BJ (cell line): ENCODE results near the gene CHST4. TPM values are rescaled to one million over a fixed set of nuclear protein-coding genes. Genes with fewer than 3 reads are reported as not detected.
"Not testable (repeated sequence)": the region's sequence is repeated elsewhere in the genome, so short reads cannot be mapped to it uniquely, and the experiment has no call there.

Source experiments
- CTCF ChIA-PET: fragments of 350-600 bp; formaldehyde crosslinking; extraction: SDS; loops from one replicate; lab custom pipeline; 2021; ENCODE audit warnings: antibody characterized with exemption, inconsistent platforms; lab: Yijun Ruan, JAX
- POLR2A ChIA-PET: fragments of 300-600 bp; sonication (Branson Sonifier 250); formaldehyde crosslinking; extraction: SDS; loops from one replicate; lab custom pipeline; 2021; ENCODE audit warnings: antibody characterized with exemption; lab: Charles Lee
- DNase-seq: peaks from one replicate; pipeline ENCODE4 v3.0.0-alpha.2; 2011; ENCODE audit warnings: low read depth
- H3K27me3 ChIP-seq: 2 replicates; pipeline ENCODE4 v1.6.0; 2011; ENCODE audit warnings: low read length; ENCODE audit not compliant: control insufficient read depth, insufficient read depth
- H3K36me3 ChIP-seq: 2 replicates; pipeline ENCODE4 v1.5.1; 2011; ENCODE audit warnings: low read length; ENCODE audit not compliant: control insufficient read depth, insufficient read depth
- H3K4me3 ChIP-seq: 2 replicates; pipeline ENCODE4 v1.5.1; 2011; ENCODE audit warnings: low read depth, mild to moderate bottlenecking, control low read depth, low read length
- CTCF ChIP-seq: IDR thresholded peaks from 2 replicates; pipeline ENCODE4 v1.5.1; 2011; ENCODE audit warnings: low read depth, mild to moderate bottlenecking, control low read depth, inconsistent platforms, low read length, moderate library complexity; ENCODE audit not compliant: insufficient read depth
- polyA plus RNA-seq: library from polyadenylated mRNA; depleted of rRNA; stranded (reverse); fragments of >200 nt; gene quantifications from 2 replicates; pipeline ENCODE4 v1.2.3, GENCODE V29; 2011

CHST4 gene
- polyA plus RNA-seq, 1 experiment = not detected

DNA sequence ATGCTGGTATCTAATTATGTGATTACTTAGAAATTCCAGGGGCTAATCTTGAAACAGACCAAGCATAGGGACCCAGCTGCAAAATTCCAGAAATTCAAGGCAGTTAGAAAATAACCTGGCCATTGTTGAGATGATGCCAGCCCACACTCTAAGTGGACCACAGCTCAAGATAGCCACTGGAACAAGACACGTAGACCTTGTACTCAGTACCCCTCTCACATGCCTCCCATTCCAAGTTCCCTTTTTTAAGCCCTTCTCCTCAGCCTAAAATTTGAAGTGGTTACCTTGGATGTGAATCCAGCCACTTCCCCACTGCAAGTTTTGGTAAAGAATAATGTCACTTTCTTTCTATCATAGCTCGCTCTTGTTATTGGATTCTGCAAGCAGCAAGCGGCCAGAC, 33.0 kb upstream of the CHST4 start:
- POLR2A ChIA-PET = no interaction called here
- H3K4me3 ChIP-seq = no peak overlapping the region
- no peaks in the 10 kb centered on the region for H3K36me3 ChIP-seq
- no peaks in the 10 kb centered on the region; the same call in 1 of the 2 replicates for H3K27me3 ChIP-seq
- DNase-seq = no peak
- TF ChIP-seq CTCF = no peak
- CTCF ChIA-PET = interaction anchor here (0.7 to 3.9 kb wide), 4 partner anchors 9 to 81 kb away, joined by 3 to 55 read pairs (median 4); no protein-coding TSS in a partner anchor

DNA sequence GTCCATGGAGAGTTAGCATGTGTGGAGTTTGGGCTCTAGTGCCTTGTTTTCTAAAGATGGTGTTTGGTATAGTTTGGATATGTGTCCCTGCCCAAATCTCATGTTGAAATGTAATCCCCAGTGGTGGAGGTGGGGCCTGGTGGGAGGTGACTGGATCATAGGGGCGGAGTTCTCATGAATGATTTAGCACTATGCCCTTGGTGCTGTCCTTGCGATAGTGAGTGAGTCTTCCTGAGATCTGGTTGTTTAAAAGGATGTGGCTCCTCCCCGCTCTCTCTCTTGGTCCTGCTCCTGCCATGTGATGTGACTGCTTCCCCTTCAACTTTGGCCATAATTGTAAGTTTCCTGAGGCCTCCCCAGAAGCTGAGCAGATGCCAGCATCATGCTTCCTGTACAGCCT, 28.2 kb upstream of the CHST4 start:
- no peaks in the 10 kb centered on the region for H3K36me3 ChIP-seq
- ChIA-PET POLR2A (no interaction called here), CTCF (interaction anchor here (0.7 to 7.7 kb wide), 5 partner anchors 29 to 88 kb away, joined by 3 to 170 read pairs (median 6); no protein-coding TSS in a partner anchor)
- no peaks in the 10 kb centered on the region; the same call in 1 of the 2 replicates for H3K27me3 ChIP-seq
- H3K4me3 ChIP-seq = no peak overlapping the region
- no peak for TF ChIP-seq CTCF
- DNase-seq = no peak

DNA sequence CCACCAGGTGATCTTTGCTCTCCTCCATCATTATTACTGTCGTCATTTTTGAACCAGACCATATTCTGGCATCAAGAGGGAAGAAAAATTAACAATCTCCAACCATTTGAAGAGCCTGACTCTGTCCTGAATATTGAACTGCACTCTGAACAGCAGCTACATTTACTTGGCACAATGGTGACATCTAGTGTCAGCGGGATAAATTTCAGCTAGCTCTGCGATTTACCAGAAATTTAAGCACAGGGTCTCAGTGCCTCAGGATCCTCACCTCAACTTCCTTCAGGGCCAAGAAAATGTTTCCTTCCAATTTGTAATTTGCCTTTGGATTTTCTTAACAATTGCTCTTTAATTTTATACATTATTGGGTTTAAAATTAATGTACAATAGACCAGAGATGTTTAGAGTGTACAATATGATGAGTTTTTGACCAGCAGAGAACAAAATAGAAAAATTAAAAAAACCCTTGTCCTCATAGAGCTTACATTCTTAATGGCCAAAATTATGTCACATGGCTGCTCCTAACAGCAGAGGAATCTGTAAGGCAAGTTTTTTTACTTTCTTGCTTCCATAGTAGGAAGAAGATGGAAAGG, 26.4 kb upstream of the CHST4 start:
- ChIA-PET CTCF (interaction anchor here (0.6 to 7.7 kb wide), 22 partner anchors 9 to 211 kb away, joined by 3 to 170 read pairs (median 4); no protein-coding TSS in a partner anchor), POLR2A (no interaction called here)
- peak; percentile 70 for TF ChIP-seq CTCF
- DNase-seq = no peak
- H3K36me3 ChIP-seq = no peaks in the 10 kb centered on the region
- H3K4me3 ChIP-seq = no peak overlapping the region
- H3K27me3 ChIP-seq = no peaks in the 10 kb centered on the region; the same call in 1 of the 2 replicates

GRCh38 chr16:71500964-71501363, 25.3 kb upstream of the CHST4 start:
- Histone ChIP-seq H3K27me3 (no peaks in the 10 kb centered on the region; the same call in 1 of the 2 replicates), H3K36me3 (no peaks in the 10 kb centered on the region), H3K4me3 (no peak overlapping the region)
- POLR2A ChIA-PET = no interaction called here
- TF ChIP-seq CTCF = no peak
- no peak for DNase-seq
- CTCF ChIA-PET = interaction anchor here (0.8 to 7.7 kb wide), 10 partner anchors 11 to 143 kb away, joined by 3 to 170 read pairs (median 4); partner anchors contain the start of genes CALB2 and ZNF19

DNA sequence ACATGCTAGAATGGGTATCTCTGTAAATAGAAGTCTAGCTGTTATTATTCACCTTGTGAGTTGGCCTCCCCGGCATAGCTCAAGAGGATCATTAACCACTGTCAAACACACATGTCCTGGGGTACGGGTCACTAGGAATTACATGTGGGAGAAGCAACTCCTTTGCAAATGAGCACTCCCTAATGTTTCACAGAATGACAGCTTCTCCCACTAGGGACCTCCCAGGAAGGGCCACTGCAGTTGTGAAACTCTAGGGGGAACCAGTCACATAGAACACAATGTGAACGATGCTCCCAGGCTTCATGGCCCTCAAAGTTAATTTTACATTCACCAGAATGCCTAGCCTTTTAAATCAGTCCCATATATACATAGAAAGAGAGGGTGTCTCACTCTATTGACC, 24.7 kb upstream of the CHST4 start:
- no peaks in the 10 kb centered on the region; the same call in 1 of the 2 replicates for H3K27me3 ChIP-seq
- ChIA-PET CTCF (interaction anchor here (0.8 to 7.7 kb wide), 7 partner anchors 12 to 143 kb away, joined by 3 to 170 read pairs (median 4); partner anchors contain the start of genes CALB2 and ZNF19), POLR2A (no interaction called here)
- H3K36me3 ChIP-seq = no peaks in the 10 kb centered on the region
- no peak for DNase-seq
- no peak for TF ChIP-seq CTCF
- no peak overlapping the region for H3K4me3 ChIP-seq

DNA sequence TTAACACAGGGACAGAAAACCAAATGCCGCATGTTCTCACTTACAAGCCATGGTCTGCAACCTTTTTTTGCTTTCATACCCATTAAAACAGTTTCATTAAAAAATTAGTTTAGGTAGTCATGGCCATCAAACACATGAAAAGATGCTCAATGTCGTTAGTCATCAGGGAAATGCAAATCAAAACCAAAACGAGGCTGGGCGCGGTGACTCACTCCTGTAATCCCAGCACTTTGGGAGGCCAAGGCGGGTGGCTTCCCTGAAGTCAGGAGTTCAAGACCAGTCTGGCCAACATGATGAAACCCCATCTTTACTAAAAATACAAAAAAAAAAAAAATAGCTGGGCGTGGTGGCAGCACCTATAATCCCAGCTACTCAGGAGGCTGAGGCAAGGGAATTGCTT, 22.2 kb upstream of the CHST4 start:
- POLR2A ChIA-PET, H3K27me3 ChIP-seq, DNase-seq, H3K36me3 ChIP-seq, H3K4me3 ChIP-seq: not testable (repeated sequence)
- CTCF ChIA-PET = interaction anchor here (1.0 kb wide), 1 partner anchor 91 kb away, joined by 4 read pairs; no protein-coding TSS in a partner anchor
